ENCODE data around the gene CSF1.
A peak's percentile ranks its signal among the peaks of the same experiment; 100 is the strongest.

The CSF1 gene

GRCh38 chr1:109906160-109906838 is 4.3 kb upstream of the CSF1 start:
- no peaks in the 10 kb centered on the region for H3K36me3 ChIP-seq (ENCODE audit: control insufficient read depth, insufficient read depth, low read length)
- H3K9ac ChIP-seq (ENCODE audit: low read depth, low read length): no peak overlapping the region
- H3K4me3 ChIP-seq (ENCODE audit: low read depth, low read length): no peak overlapping the region
- H3K4me1 ChIP-seq (ENCODE audit: control insufficient read depth, insufficient read depth, low read length): peaks cover 4% of the 10 kb centered on the region
- H3K27me3 ChIP-seq (ENCODE audit: control insufficient read depth, insufficient read depth, low read length): peaks cover 31% of the 10 kb centered on the region
- H3K9me3 ChIP-seq (ENCODE audit: control insufficient read depth, insufficient read depth, low read length): no peaks in the 10 kb centered on the region

- H3K9ac ChIP-seq (ENCODE audit: low read depth, low read length): no peak overlapping the region
- H3K36me3 ChIP-seq (ENCODE audit: control insufficient read depth, insufficient read depth, low read length): no peaks in the 10 kb centered on the region
- H3K27me3 ChIP-seq (ENCODE audit: control insufficient read depth, insufficient read depth, low read length): peaks cover 34% of the 10 kb centered on the region
- H3K9me3 ChIP-seq (ENCODE audit: control insufficient read depth, insufficient read depth, low read length): no peaks in the 10 kb centered on the region
- H3K4me1 ChIP-seq (ENCODE audit: control insufficient read depth, insufficient read depth, low read length): peaks cover 4% of the 10 kb centered on the region
- H3K4me3 ChIP-seq (ENCODE audit: low read depth, low read length): no peak overlapping the region
These were observed 3.8 kb upstream of the CSF1 start for GRCh38 chr1:109906839-109907180.

GRCh38 chr1:109907190-109907774 is 3.4 kb upstream of the CSF1 start:
- H3K4me1 ChIP-seq (ENCODE audit: control insufficient read depth, insufficient read depth, low read length): peaks cover 6% of the 10 kb centered on the region
- no peaks in the 10 kb centered on the region for H3K36me3 ChIP-seq (ENCODE audit: control insufficient read depth, insufficient read depth, low read length)
- peaks cover 38% of the 10 kb centered on the region for H3K27me3 ChIP-seq (ENCODE audit: control insufficient read depth, insufficient read depth, low read length)
- no peak overlapping the region for H3K4me3 ChIP-seq (ENCODE audit: low read depth, low read length)
- no peak overlapping the region for H3K9ac ChIP-seq (ENCODE audit: low read depth, low read length)
- H3K9me3 ChIP-seq (ENCODE audit: control insufficient read depth, insufficient read depth, low read length): no peaks in the 10 kb centered on the region

GRCh38 chr1:109908836-109909235 is 1.8 kb upstream of the CSF1 start:
- H3K9ac ChIP-seq (ENCODE audit: low read depth, low read length): no peak overlapping the region
- H3K36me3 ChIP-seq (ENCODE audit: control insufficient read depth, insufficient read depth, low read length): no peaks in the 10 kb centered on the region

GRCh38 chr1:109909561-109909960 is 1.1 kb upstream of the CSF1 start:
- H3K36me3 ChIP-seq (ENCODE audit: control insufficient read depth, insufficient read depth, low read length): no peaks in the 10 kb centered on the region
- no peak overlapping the region for H3K9ac ChIP-seq (ENCODE audit: low read depth, low read length)
- peaks cover 42% of the 10 kb centered on the region for H3K27me3 ChIP-seq (ENCODE audit: control insufficient read depth, insufficient read depth, low read length)
- H3K4me3 ChIP-seq (ENCODE audit: low read depth, low read length): no peak overlapping the region
- H3K4me1 ChIP-seq (ENCODE audit: control insufficient read depth, insufficient read depth, low read length): peaks cover 6% of the 10 kb centered on the region
- no peaks in the 10 kb centered on the region for H3K9me3 ChIP-seq (ENCODE audit: control insufficient read depth, insufficient read depth, low read length)

More at GRCh38 chr1:109908836-109909235, 1.8 kb upstream of the CSF1 start:
- Histone ChIP-seq H3K9me3 (ENCODE audit: control insufficient read depth, insufficient read depth, low read length) (no peaks in the 10 kb centered on the region), H3K4me3 (ENCODE audit: low read depth, low read length) (no peak overlapping the region), H3K27me3 (ENCODE audit: control insufficient read depth, insufficient read depth, low read length) (peaks cover 42% of the 10 kb centered on the region), H3K4me1 (ENCODE audit: control insufficient read depth, insufficient read depth, low read length) (peaks cover 6% of the 10 kb centered on the region)

- H3K9ac ChIP-seq (ENCODE audit: low read depth, low read length): no peak overlapping the region
- H3K4me1 ChIP-seq (ENCODE audit: control insufficient read depth, insufficient read depth, low read length): peaks cover 6% of the 10 kb centered on the region
- H3K4me3 ChIP-seq (ENCODE audit: low read depth, low read length): peak overlapping the region; percentile 65
- peaks cover 42% of the 10 kb centered on the region for H3K27me3 ChIP-seq (ENCODE audit: control insufficient read depth, insufficient read depth, low read length)
- H3K9me3 ChIP-seq (ENCODE audit: control insufficient read depth, insufficient read depth, low read length): no peaks in the 10 kb centered on the region
- H3K36me3 ChIP-seq (ENCODE audit: control insufficient read depth, insufficient read depth, low read length): no peaks in the 10 kb centered on the region
These were observed 532 bp downstream of the CSF1 start for GRCh38 chr1:109910963-109911798.

- H3K9ac ChIP-seq (ENCODE audit: low read depth, low read length): no peak overlapping the region
- H3K4me3 ChIP-seq (ENCODE audit: low read depth, low read length): no peak overlapping the region
- peaks cover 41% of the 10 kb centered on the region for H3K27me3 ChIP-seq (ENCODE audit: control insufficient read depth, insufficient read depth, low read length)
- H3K36me3 ChIP-seq (ENCODE audit: control insufficient read depth, insufficient read depth, low read length): no peaks in the 10 kb centered on the region
- no peaks in the 10 kb centered on the region for H3K9me3 ChIP-seq (ENCODE audit: control insufficient read depth, insufficient read depth, low read length)
- H3K4me1 ChIP-seq (ENCODE audit: control insufficient read depth, insufficient read depth, low read length): peaks cover 6% of the 10 kb centered on the region
These were observed 1.7 kb downstream of the CSF1 start for GRCh38 chr1:109912214-109912861.

GRCh38 chr1:109912873-109913272 is 2.2 kb downstream of the CSF1 start:
- peaks cover 6% of the 10 kb centered on the region for H3K4me1 ChIP-seq (ENCODE audit: control insufficient read depth, insufficient read depth, low read length)
- H3K36me3 ChIP-seq (ENCODE audit: control insufficient read depth, insufficient read depth, low read length): no peaks in the 10 kb centered on the region
- H3K9ac ChIP-seq (ENCODE audit: low read depth, low read length): no peak overlapping the region
- H3K4me3 ChIP-seq (ENCODE audit: low read depth, low read length): no peak overlapping the region
- H3K9me3 ChIP-seq (ENCODE audit: control insufficient read depth, insufficient read depth, low read length): no peaks in the 10 kb centered on the region
- H3K27me3 ChIP-seq (ENCODE audit: control insufficient read depth, insufficient read depth, low read length): peaks cover 36% of the 10 kb centered on the region

- Histone ChIP-seq H3K9ac (ENCODE audit: low read depth, low read length) (no peak overlapping the region), H3K4me1 (ENCODE audit: control insufficient read depth, insufficient read depth, low read length) (peaks cover 6% of the 10 kb centered on the region), H3K36me3 (ENCODE audit: control insufficient read depth, insufficient read depth, low read length) (no peaks in the 10 kb centered on the region), H3K9me3 (ENCODE audit: control insufficient read depth, insufficient read depth, low read length) (no peaks in the 10 kb centered on the region), H3K4me3 (ENCODE audit: low read depth, low read length) (no peak overlapping the region), H3K27me3 (ENCODE audit: control insufficient read depth, insufficient read depth, low read length) (peaks cover 30% of the 10 kb centered on the region)
These were observed 2.8 kb downstream of the CSF1 start for GRCh38 chr1:109913360-109913879.

GRCh38 chr1:109914587-109915240 is 4.1 kb downstream of the CSF1 start:
- Histone ChIP-seq H3K9me3 (ENCODE audit: control insufficient read depth, insufficient read depth, low read length) (no peaks in the 10 kb centered on the region), H3K9ac (ENCODE audit: low read depth, low read length) (no peak overlapping the region), H3K4me3 (ENCODE audit: low read depth, low read length) (no peak overlapping the region), H3K36me3 (ENCODE audit: control insufficient read depth, insufficient read depth, low read length) (no peaks in the 10 kb centered on the region), H3K4me1 (ENCODE audit: control insufficient read depth, insufficient read depth, low read length) (peaks cover 6% of the 10 kb centered on the region), H3K27me3 (ENCODE audit: control insufficient read depth, insufficient read depth, low read length) (peaks cover 17% of the 10 kb centered on the region)
